ENCODE data around the gene EEF2K. TPM values are rescaled to one million over a fixed set of nuclear protein-coding genes. Genes with fewer than 3 reads are reported as not detected.

The EEF2K gene
- total RNA-seq, 2 donors from 2014 or later: 58.2 to 75.1 TPM

DNA sequence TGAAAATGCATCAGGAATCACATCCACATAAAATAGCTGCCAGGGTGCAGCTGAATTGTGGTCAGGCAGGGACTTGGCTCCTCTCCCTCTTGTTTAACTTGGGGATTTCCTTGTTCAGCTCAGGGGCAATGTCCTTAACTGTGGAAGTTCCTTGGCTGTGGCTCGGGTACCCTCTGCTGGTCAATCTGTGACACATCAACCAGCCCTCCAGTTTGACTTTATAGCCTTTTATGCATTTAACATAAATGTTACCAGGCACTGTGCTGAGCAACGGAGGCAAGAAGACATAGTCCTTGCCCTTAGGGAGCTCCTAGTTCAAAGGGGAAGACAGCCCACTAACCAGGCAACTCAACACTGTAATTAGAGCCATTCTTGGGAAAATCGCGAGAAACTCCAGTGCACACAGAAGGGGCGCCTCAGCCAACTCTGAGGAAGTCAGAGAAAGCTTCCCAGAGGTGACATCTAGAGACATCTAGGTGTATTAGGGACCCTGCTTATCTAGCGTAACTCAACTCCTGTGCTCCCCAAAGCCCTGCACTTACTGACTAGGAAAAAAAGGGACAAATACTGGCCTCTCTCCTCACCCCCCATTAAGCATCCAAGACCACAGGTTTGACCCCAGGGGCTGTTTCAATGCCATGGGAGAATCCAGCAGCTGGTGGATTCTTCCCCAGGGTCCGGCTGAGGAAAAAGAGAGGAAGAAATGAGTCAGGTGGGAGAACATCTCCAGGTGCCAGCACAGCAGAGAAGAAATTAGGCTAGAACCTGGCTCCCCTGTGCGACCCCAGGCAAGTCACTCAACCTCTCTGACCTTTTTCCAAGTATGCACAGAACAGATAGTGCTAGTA is 17.3 kb upstream of the EEF2K start:
- intact Hi-C loops (cut with DNase I): loop anchor here (2.0 to 5.0 kb wide), 3 partner anchors 92 to 184 kb away; no protein-coding TSS in a partner anchor
- H3K36me3 ChIP-seq: no peaks in the 10 kb centered on the region
- H3K9me3 ChIP-seq: no peaks in the 10 kb centered on the region
- peak; percentile 86 for DNase-seq (ENCODE audit: low spot score)
- peak overlapping the region; percentile 96 to 98 for H3K27ac ChIP-seq
- H3K4me3 ChIP-seq: no peak overlapping the region
- H3K4me1 ChIP-seq (replicated peaks): peaks cover 12% of the 10 kb centered on the region
- TF ChIP-seq CTCF (IDR thresholded peaks at IDR 0.05) (peak; percentile 55 to 90 (median 76)), POLR2A (IDR thresholded peaks at IDR 0.05) (no peak), POLR2AphosphoS5 (IDR thresholded peaks at IDR 0.05) (peak; percentile 81)
- no peaks in the 10 kb centered on the region for H3K27me3 ChIP-seq (replicated peaks; ENCODE audit: insufficient read depth)
- 37% methylated on average over 8 of the region's 8 CpGs for WGBS

- no peaks in the 10 kb centered on the region for H3K9me3 ChIP-seq
- TF ChIP-seq POLR2AphosphoS5 (IDR thresholded peaks at IDR 0.05): peak; percentile 73
- TF ChIP-seq POLR2A (IDR thresholded peaks at IDR 0.05): no peak
- intact Hi-C loops (cut with DNase I): loop anchor here (2.0 to 10.0 kb wide), 6 partner anchors 92 to 675 kb away; partner anchors contain the start of gene CDR2
- H3K36me3 ChIP-seq: no peaks in the 10 kb centered on the region
- 1% methylated on average over 18 of the region's 18 CpGs for WGBS
- DNase-seq (ENCODE audit: low spot score): peak; percentile 43
- no peaks in the 10 kb centered on the region for H3K27me3 ChIP-seq (replicated peaks; ENCODE audit: insufficient read depth)
- H3K27ac ChIP-seq: peak overlapping the region; percentile 96 to 98
- peaks cover 12% of the 10 kb centered on the region for H3K4me1 ChIP-seq (replicated peaks)
- peak overlapping the region; percentile 68 to 74 for H3K4me3 ChIP-seq
Measured at GRCh38 chr16:22189473-22190080, 16.5 kb upstream of the EEF2K start.

- Histone ChIP-seq H3K27ac (peak overlapping the region; percentile 96 to 98), H3K9me3 (no peaks in the 10 kb centered on the region), H3K27me3 (replicated peaks; ENCODE audit: insufficient read depth) (no peaks in the 10 kb centered on the region), H3K36me3 (no peaks in the 10 kb centered on the region), H3K4me1 (replicated peaks) (peaks cover 12% of the 10 kb centered on the region), H3K4me3 (peak overlapping the region; percentile 68 to 74)
- peak; percentile 100 for DNase-seq (ENCODE audit: low spot score)
- TF ChIP-seq CTCF (IDR thresholded peaks at IDR 0.05): peak in 2 of 4 experiments; percentile 29 to 39
- TF ChIP-seq POLR2A (IDR thresholded peaks at IDR 0.05): peak; percentile 92
- peak; percentile 50 for TF ChIP-seq POLR2AphosphoS5 (IDR thresholded peaks at IDR 0.05)
- under 1% methylated on average over 65 of the region's 72 CpGs for WGBS
- intact Hi-C loops (cut with DNase I): loop anchor here (5.0 to 10.0 kb wide), 3 partner anchors 182 to 675 kb away; partner anchors contain the start of gene CDR2
Measured at GRCh38 chr16:22190081-22190775, 15.8 kb upstream of the EEF2K start.

DNA sequence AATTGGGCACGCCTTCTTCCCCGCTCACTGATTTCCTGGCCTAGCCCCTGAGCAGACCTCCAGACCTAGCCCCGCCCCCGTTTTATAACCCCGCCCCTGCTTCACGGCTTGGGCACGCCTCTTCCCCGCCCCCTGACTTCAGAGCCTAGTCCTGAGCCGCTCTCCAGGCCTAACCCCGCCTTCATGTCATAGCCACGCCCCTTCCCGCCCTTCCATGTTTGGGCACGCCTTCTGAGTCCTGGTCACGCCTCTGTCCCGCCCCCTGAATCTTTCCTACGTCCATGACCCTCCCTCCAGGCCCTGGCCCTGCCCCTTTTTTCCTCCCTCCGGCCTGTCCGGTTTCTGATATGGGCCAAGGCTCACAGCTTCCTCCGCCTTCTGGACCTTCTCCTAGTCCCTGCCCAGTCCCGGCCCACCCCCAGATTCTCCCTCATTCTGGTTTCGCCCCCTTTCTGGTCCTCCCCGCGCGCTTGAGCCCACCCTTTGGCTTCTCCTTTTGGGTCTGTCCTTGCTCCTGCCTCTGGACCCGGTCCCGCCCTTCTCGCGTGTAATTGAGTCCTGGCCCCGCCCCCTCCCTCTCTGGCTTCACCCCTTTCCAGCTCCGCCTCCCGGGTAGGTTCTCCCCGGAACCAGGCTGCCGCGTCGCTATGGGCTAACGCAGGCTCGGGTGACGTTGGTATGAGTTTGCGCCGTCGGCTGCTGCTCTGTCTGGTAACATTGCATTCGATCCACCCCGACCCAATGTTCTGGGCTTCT is 15.1 kb upstream of the EEF2K start:
- H3K4me1 ChIP-seq (replicated peaks): peaks cover 12% of the 10 kb centered on the region
- peak overlapping the region; percentile 34 to 68 for H3K4me3 ChIP-seq
- intact Hi-C loops (cut with DNase I): loop anchor here (5.0 to 10.0 kb wide), 3 partner anchors 181 to 676 kb away; partner anchors contain the start of gene CDR2
- under 1% methylated on average over 43 of the region's 43 CpGs for WGBS
- TF ChIP-seq POLR2A (IDR thresholded peaks at IDR 0.05) (peak; percentile 95), CTCF (IDR thresholded peaks at IDR 0.05) (no peak), POLR2AphosphoS5 (IDR thresholded peaks at IDR 0.05) (peak; percentile 94)
- DNase-seq (ENCODE audit: low spot score): peak; percentile 100
- H3K27ac ChIP-seq: peak overlapping the region; percentile 96 to 98
- no peaks in the 10 kb centered on the region for H3K9me3 ChIP-seq
- no peaks in the 10 kb centered on the region for H3K27me3 ChIP-seq (replicated peaks; ENCODE audit: insufficient read depth)
- no peaks in the 10 kb centered on the region for H3K36me3 ChIP-seq

All from prostate gland (tissue), 2 donors.